ENCODE results near the gene STX18. TPM values are rescaled to one million over a fixed set of nuclear protein-coding genes. Genes with fewer than 3 reads are reported as not detected.

STX18 gene
- total and polyA plus RNA-seq, 2 donors (not counting 3 experiments of a cell fraction or from before 2014, with no cell fraction given) = 30.7 to 31.2 TPM

- ChIA-PET POLR2A (no interaction called here), CTCF (interaction anchor here (1.5 to 6.6 kb wide), 2 partner anchors 12 to 44 kb away, joined by 3 to 41 read pairs; no protein-coding TSS in a partner anchor)
- no peaks in the 10 kb centered on the region for H3K4me1 ChIP-seq (ENCODE audit: control insufficient read depth, extremely low read depth, insufficient read depth, low read length)
- H3K9ac ChIP-seq (replicated peaks; ENCODE audit: extremely low read depth, insufficient read depth, low read length) = no peak overlapping the region
- H3K9me3 ChIP-seq (replicated peaks; ENCODE audit: control insufficient read depth, insufficient read depth, low read length) = no peaks in the 10 kb centered on the region
- no peaks in the 10 kb centered on the region for H3K9me1 ChIP-seq (replicated peaks; ENCODE audit: control insufficient read depth, extremely low read depth, insufficient read depth, low read length)
- BruUV-seq (replicated peaks) = no TSS peak
- peaks cover 47% of the 10 kb centered on the region for H3K79me2 ChIP-seq (ENCODE audit: control insufficient read depth, insufficient read depth, low read length)
- intact Hi-C loops (cut with micrococcal nuclease) (no loop called here), dilution Hi-C loops (cut with MboI; ENCODE audit: extremely low pct_ligation_motif_present, low sequenced_read_pairs) (no loop called here)
- no peaks in the 10 kb centered on the region for H4K20me1 ChIP-seq (replicated peaks; ENCODE audit: control insufficient read depth, extremely low read depth, insufficient read depth, low read length)
- DNase-seq (ENCODE audit: low read depth, low spot score) = no peak
- H3K4me3 ChIP-seq (replicated peaks in 1 of 3; ENCODE audit: insufficient read depth in 1 of 3, low read depth in 1 of 3, low read length in 3 of 3) = no peak overlapping the region
- TF ChIP-seq FOS (IDR thresholded peaks at IDR 0.05; ENCODE audit: borderline replicate concordance, insufficient read depth, low read length) = no peak
- TF ChIP-seq MYC (IDR thresholded peaks at IDR 0.05; ENCODE audit: low read depth, low read length) = no peak
- TF ChIP-seq POLR2AphosphoS5 (IDR thresholded peaks at IDR 0.05; ENCODE audit: insufficient read depth, low read depth, low read length) = no peak
- no peak for TF ChIP-seq GATA2 (IDR thresholded peaks at IDR 0.05; ENCODE audit: insufficient read depth, insufficient read length, low read depth, low read length)
- no peak for TF ChIP-seq EZH2 (IDR thresholded peaks at IDR 0.05; ENCODE audit: borderline replicate concordance, low read depth, low read length, severe bottlenecking)
- TF ChIP-seq JUN (IDR thresholded peaks at IDR 0.05; ENCODE audit: borderline replicate concordance, insufficient read depth, insufficient read length, low read depth) = no peak
- no peak for TF ChIP-seq CTCF (IDR thresholded peaks at IDR 0.05; ENCODE audit: extremely low read depth in 1 of 2, insufficient read depth in 1 of 2, low read depth in 1 of 2, low read length in 2 of 2)
- TF ChIP-seq MAX (IDR thresholded peaks at IDR 0.05; ENCODE audit: insufficient read depth, insufficient read length) = no peak
- TF ChIP-seq POLR2A (IDR thresholded peaks at IDR 0.05; ENCODE audit: low read depth, low read length) = no peak
- no peak for FAIRE-seq
- no peak overlapping the region for H3K27ac ChIP-seq (ENCODE audit: insufficient read depth, low read depth, low read length)
- no peaks in the 10 kb centered on the region for H3K27me3 ChIP-seq (ENCODE audit: control insufficient read depth in 2 of 2, insufficient read depth in 2 of 2, low read length in 2 of 2)
- no peak overlapping the region for H2AFZ ChIP-seq (ENCODE audit: low read depth, low read length)
- H3K4me2 ChIP-seq (ENCODE audit: insufficient read depth, low read length) = no peak overlapping the region
- peaks cover 0 to 2% of the 10 kb centered on the region in 2 experiments for H3K36me3 ChIP-seq (ENCODE audit: control insufficient read depth in 2 of 2, extremely low read depth in 1 of 2, insufficient read depth in 2 of 2, low read length in 2 of 2)
Observed at GRCh38 chr4:4532371-4533154, 9.3 kb downstream of the STX18 start.
